ENCODE data around the gene TAP2.

- TF ChIP-seq REST (IDR thresholded peaks at IDR 0.05; ENCODE audit: unreplicated experiment) = no peak
- TF ChIP-seq CTCF (conservative IDR thresholded peaks at IDR 0.05; ENCODE audit: low read depth in 2 of 2) = no peak
- TF ChIP-seq EZH2 (IDR thresholded peaks at IDR 0.05; ENCODE audit: low read depth, unreplicated experiment) = no peak
- TF ChIP-seq EZH2phosphoT487 (IDR thresholded peaks at IDR 0.05; ENCODE audit: unreplicated experiment) = no peak
- TF ChIP-seq CREB1 (CRISPR knock-in tag; IDR thresholded peaks at IDR 0.05; ENCODE audit: low read depth) = no peak
Observed at GRCh38 chr6:32837651-32838113, 857 bp downstream of the TAP2 start.

All from GM23338 (cell line).